Psoas muscle (tissue), 8 donors: ENCODE data around the gene DZANK1. TPM values are rescaled to one million over a fixed set of nuclear protein-coding genes. Genes with fewer than 3 reads are reported as not detected.
"Not testable (repeated sequence)": the region's sequence is repeated elsewhere in the genome, so short reads cannot be mapped to it uniquely, and the experiment has no call there.

Experiments used
- ATAC-seq, 4 donors: fragments of 200-7000 bp; cut with Tn5 transposase; one replicate each; pipeline ENCODE4 v1.9.1; 2020; ENCODE audit warnings: moderate library complexity in 3 of 4, mild to moderate bottlenecking in 2 of 4
- DNase-seq, 2 donors: peaks; one replicate each; pipeline ENCODE4 v3.0.0-alpha.2; 2020
- H3K27ac ChIP-seq: fragments of 200-600 bp; one replicate; pipeline ENCODE4 v1.8.0; 2022
- H3K27me3 ChIP-seq, 3 donors: fragments of 200-600 bp in 1 of 3; one replicate each; pipeline versions ENCODE4 v1.6.1 to v1.8.0; 2013 to 2022; ENCODE audit warnings: low read length in 2 of 3, mild to moderate bottlenecking in 2 of 3, moderate library complexity in 1 of 3; ENCODE audit not compliant: insufficient read depth in 3 of 3
- H3K36me3 ChIP-seq, 2 donors: fragments of 200-600 bp in 1 of 2; one replicate each; pipeline versions ENCODE4 v1.6.1 to v1.8.0; 2013 to 2022; ENCODE audit warnings: low read depth in 1 of 2, mild to moderate bottlenecking in 1 of 2, moderate library complexity in 1 of 2; ENCODE audit not compliant: insufficient read depth in 1 of 2
- H3K4me1 ChIP-seq: fragments of 200-600 bp; one replicate; pipeline ENCODE4 v1.8.0; 2022
- H3K4me3 ChIP-seq: fragments of 200-600 bp; one replicate; pipeline ENCODE4 v1.8.0; 2022; ENCODE audit warnings: mild to moderate bottlenecking
- H3K9me3 ChIP-seq: fragments of 200-600 bp; one replicate; pipeline ENCODE4 v1.8.0; 2022
- CTCF ChIP-seq: fragments of 200-600 bp; IDR thresholded peaks from one replicate; pipeline ENCODE4 v1.8.0; 2022; ENCODE audit warnings: antibody characterized with exemption
- WGBS, 3 donors: extraction: QIAGEN DNeasy Blood & Tissue Kit; methylation state at CpG; one replicate each; pipeline versions ENCODE4 v1.1.6 to v1.1.7; 2013; 5-methylcytosine and 5-hydroxymethylcytosine counted together
- intact Hi-C, 2 donors: fragments of 100-400 bp; cut with DNase I; formaldehyde crosslinking; loops; one replicate each; pipeline versions ENCODE4 v1.11.0 to v1.14.2; 2022
- polyA plus RNA-seq, 3 donors: library from polyadenylated mRNA; stranded (reverse); fragments of 200-250 nt; gene quantifications; one replicate each; pipeline ENCODE4 v1.2.3, GENCODE V29; 2013
- total RNA-seq, 4 donors: library from RNA; stranded (reverse); fragmentation: NEBNext Ultra II Directional in 2 of 4; extraction: Animal tissue kit (Norgen Biotek cat#: 25700) in 2 of 4; gene quantifications; one replicate each; pipeline versions ENCODE4 v1.2.1 to v1.2.4, GENCODE V29; 2021 to 2023
- donor health status: healthy with polysubstance abuse.
- donor health status: DM: no; HTN: no; CAD: no; lungs with moderate emphysema.
- donor health status: Bipolar disorder and iron deficiency.
- donor health status: healthy.
- donor health status: DM: yes; HTN: yes; CAD: no.
- donor health status: DM: no; HTN: no; CAD: no.
- donor health status: DM: no; HTN: no; CAD: no.
- donor health status: DM: yes; HTN: yes; CAD: no.

DZANK1 gene
- total and polyA plus RNA-seq, 7 donors = 0.25 to 0.96 (median 0.47) TPM

- intact Hi-C loops = no loop called here
- DNase-seq (no peak), ATAC-seq (no peak)
- Histone ChIP-seq H3K36me3 (no peaks in the 10 kb centered on the region), H3K9me3 (no peaks in the 10 kb centered on the region), H3K27me3 (no peaks in the 10 kb centered on the region), H3K4me1 (no peaks in the 10 kb centered on the region), H3K4me3 (no peak overlapping the region), H3K27ac (no peak overlapping the region)
- no peak for TF ChIP-seq CTCF
- WGBS, 3 donors = 63 to 70% (median 66%) methylated on average over 7 of the region's 7 CpGs
These were observed 85.8 kb downstream of the DZANK1 start for GRCh38 chr20:18380908-18381529.

GRCh38 chr20:18377896-18378481, 88.8 kb downstream of the DZANK1 start:
- Histone ChIP-seq H3K36me3 (no peaks in the 10 kb centered on the region), H3K27me3 (no peaks in the 10 kb centered on the region), H3K9me3 (no peaks in the 10 kb centered on the region), H3K4me1 (no peaks in the 10 kb centered on the region), H3K4me3 (no peak overlapping the region), H3K27ac (no peak overlapping the region)
- no peak for TF ChIP-seq CTCF
- intact Hi-C loops = no loop called here
- 48 to 56% (median 51%) methylated on average over 8 of the region's 8 CpGs for WGBS, 3 donors
- ATAC-seq (no peak), DNase-seq (no peak)

- H3K4me3 ChIP-seq, H3K27ac ChIP-seq, intact Hi-C loops, H3K27me3 ChIP-seq, H3K4me1 ChIP-seq, H3K36me3 ChIP-seq, ATAC-seq, DNase-seq, H3K9me3 ChIP-seq: not testable (repeated sequence)
- 95 to 96% (median 95%) methylated on average over 26 to 28 of the region's 28 CpGs for WGBS, 3 donors
These were observed 91.3 kb downstream of the DZANK1 start for GRCh38 chr20:18375551-18375950.

- TF ChIP-seq CTCF = no peak
- WGBS, 3 donors = 40 to 55% (median 42%) methylated on average over 1 of the region's 1 CpG
- DNase-seq (no peak), ATAC-seq (no peak)
- H3K27me3 ChIP-seq = no peaks in the 10 kb centered on the region
- no peaks in the 10 kb centered on the region for H3K36me3 ChIP-seq
- no peak overlapping the region for H3K4me3 ChIP-seq
- H3K4me1 ChIP-seq = no peaks in the 10 kb centered on the region
- H3K9me3 ChIP-seq = no peaks in the 10 kb centered on the region
- intact Hi-C loops = no loop called here
- no peak overlapping the region for H3K27ac ChIP-seq
These were observed 94.5 kb downstream of the DZANK1 start for GRCh38 chr20:18372296-18372695.

- intact Hi-C loops = no loop called here
- no peaks in the 10 kb centered on the region for H3K36me3 ChIP-seq
- TF ChIP-seq CTCF = no peak
- no peak overlapping the region for H3K4me3 ChIP-seq
- ATAC-seq (no peak), DNase-seq (no peak)
- no peaks in the 10 kb centered on the region for H3K9me3 ChIP-seq
- H3K27ac ChIP-seq = no peak overlapping the region
- WGBS, 3 donors = 70 to 75% (median 73%) methylated on average over 2 of the region's 2 CpGs
- no peaks in the 10 kb centered on the region for H3K27me3 ChIP-seq
- H3K4me1 ChIP-seq = no peaks in the 10 kb centered on the region
These were observed 102.1 kb downstream of the DZANK1 start for GRCh38 chr20:18364768-18365167.
